Measurements from ENCODE around the gene PDE4D.

DNA sequence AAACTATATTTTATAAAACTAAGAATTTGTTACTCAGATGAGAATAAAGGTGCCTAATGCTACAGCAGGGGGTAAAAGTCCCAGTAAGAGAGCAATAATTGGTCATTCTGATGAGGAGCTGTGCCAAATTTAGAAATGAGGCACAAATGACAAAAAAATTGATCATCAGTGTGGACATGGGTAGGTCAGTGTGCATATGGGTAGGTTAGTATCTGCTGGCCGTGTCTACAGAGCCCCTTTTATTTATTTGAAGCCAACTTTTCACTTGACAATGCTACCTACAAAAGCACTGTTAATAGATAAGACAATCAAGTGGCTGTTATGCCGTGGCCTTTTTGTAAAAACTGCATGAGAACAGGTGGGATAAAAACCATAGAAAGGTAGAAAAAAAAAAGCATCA is 856.1 kb downstream of the PDE4D start:
- TF ChIP-seq, protein P1, sequence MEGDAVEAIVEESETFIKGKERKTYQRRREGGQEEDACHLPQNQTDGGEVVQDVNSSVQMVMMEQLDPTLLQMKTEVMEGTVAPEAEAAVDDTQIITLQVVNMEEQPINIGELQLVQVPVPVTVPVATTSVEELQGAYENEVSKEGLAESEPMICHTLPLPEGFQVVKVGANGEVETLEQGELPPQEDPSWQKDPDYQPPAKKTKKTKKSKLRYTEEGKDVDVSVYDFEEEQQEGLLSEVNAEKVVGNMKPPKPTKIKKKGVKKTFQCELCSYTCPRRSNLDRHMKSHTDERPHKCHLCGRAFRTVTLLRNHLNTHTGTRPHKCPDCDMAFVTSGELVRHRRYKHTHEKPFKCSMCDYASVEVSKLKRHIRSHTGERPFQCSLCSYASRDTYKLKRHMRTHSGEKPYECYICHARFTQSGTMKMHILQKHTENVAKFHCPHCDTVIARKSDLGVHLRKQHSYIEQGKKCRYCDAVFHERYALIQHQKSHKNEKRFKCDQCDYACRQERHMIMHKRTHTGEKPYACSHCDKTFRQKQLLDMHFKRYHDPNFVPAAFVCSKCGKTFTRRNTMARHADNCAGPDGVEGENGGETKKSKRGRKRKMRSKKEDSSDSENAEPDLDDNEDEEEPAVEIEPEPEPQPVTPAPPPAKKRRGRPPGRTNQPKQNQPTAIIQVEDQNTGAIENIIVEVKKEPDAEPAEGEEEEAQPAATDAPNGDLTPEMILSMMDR (optimal IDR thresholded peaks at IDR 0.05 in 1 of 3, IDR thresholded peaks at IDR 0.05 in 1 of 3, conservative IDR thresholded peaks at IDR 0.05 in 1 of 3; ENCODE audit: extremely low read depth in 1 of 3, insufficient read depth in 2 of 3, low read length in 3 of 3), result no peak
- no peak for TF ChIP-seq EZH2 (IDR thresholded peaks at IDR 0.05; ENCODE audit: low read length)
